H4 (cell line): Measurements from ENCODE around the gene SMNDC1. TPM values are rescaled to one million over a fixed set of nuclear protein-coding genes. Genes with fewer than 3 reads are reported as not detected.

Experiments used
- DNase-seq: peaks from one replicate; pipeline ENCODE4 v3.0.0-alpha.2; 2015; ENCODE audit warnings: low spot score
- total RNA-seq: library from RNA; depleted of rRNA; stranded (reverse); fragments of >200 nt; shearing (Covaris generic); gene quantifications from 2 replicates; pipeline ENCODE4 v1.2.3, GENCODE V29; 2014

SMNDC1 gene
- total RNA-seq, 1 experiment from 2014 or later = 7.8 TPM

DNA sequence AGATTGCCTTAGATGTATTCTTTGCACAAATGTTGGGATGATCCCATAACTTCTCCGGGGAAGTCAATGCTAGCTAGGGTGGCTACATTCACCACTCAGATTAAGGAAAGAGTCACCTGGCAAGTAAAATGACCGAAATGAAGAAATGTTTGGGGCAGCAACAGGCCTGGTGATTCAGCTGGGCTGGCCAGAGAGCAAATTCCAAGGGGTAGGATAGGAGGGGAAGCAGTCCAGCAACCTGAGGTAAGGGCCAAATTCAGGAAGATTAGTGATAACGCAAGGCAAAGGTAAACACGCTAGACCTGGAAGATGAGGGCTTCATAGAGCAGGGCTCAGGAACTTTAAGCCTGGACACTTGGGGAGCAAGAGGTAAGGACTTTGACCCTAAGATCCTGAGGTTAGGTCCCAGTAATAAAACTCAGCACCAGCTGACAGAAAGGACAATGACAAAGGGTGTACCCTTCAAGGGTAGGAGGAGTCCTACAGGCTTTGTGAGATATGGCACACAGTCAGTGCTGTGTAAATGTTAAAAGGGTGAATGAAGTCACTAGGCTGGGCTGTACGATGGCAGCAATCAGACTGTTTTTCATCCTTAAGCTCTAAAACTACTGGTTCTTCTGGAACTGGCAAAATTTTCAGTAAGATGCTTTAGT lies 22.7 kb upstream of the SMNDC1 start:
- DNase-seq = no peak

DNA sequence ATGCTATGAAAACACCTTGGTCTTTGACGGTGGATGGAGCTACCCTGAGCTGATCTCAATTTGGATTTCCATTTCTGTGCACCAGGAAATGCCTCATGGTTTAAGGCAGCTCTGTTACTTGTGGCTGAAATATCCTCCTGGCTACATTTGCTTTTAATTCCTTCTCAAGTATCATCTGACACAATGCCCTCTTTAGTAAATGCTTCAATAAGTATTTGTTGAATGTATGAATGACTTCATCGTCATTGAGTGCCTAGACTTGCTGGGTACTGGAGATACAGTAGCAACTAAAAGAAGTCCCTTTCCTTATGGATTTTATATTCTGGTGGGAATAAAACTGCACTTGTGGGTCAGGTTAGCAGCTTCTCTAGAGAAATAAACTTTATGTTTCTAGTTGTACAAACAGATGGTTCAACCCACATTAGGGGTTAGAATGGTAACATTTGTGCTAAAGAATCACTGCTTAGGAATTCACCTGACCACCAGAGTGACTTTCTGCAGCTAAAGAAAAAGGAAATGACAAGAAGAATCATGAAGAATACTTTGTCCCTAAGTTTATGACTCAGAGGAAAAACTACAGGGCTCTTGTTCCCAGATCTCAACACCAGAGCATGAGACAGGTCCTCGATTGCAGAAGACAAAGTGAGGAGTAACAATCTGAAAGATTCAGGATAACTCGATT lies 21.8 kb upstream of the SMNDC1 start:
- DNase-seq = peak; percentile 72

- DNase-seq = no peak
Measured at GRCh38 chr10:110324805-110325280, 20.1 kb upstream of the SMNDC1 start.

DNA sequence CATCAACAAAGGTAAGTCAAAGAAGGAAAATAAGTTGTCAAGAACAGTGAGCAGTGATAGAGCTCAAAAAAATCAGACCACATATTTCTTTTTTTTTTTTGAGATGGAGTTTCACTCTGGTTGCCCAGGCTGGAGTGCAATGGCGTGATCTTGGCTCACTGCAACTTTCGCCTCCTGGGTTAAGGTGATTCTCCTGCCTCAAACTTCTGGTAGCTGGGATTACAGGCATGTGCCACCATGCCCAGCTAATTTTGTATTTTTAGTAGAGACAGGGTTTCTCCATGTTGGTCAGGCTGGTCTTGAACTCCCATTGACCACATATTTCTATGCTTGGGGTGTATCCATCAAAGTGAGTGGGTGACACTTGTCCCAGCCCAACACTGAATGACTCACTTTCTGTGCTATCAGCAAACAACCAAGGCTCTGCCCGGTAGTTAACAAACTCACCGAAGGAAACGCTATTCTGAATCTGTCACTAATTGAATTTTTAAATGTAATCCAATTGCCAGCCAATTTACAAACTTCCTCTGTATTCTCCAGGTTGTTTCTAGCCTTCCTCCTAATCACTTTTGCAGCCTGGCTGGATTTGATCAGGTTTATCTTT lies 19.6 kb upstream of the SMNDC1 start:
- DNase-seq = no peak

DNA sequence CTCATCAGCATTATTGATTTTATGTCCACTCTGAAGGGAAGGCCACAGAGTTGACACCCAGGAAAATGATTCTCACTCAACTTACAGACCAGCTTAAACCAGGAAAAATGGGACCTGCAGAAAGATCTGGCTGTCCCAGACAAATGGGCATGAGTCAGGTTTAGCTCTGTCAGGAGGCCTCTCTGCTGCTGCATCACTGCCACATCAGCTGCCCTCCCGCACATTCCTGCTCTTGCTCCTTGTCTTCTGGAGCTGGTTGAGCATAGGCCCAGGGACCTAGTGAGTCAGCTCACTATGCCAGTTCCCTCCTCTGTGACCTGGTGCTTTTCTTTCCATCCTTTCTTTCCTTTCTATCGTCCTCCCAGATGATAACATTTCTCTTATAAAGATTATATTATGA lies 18.8 kb upstream of the SMNDC1 start:
- peak; percentile 50 for DNase-seq

- no peak for DNase-seq
Measured at GRCh38 chr10:110321869-110322620, 17.3 kb upstream of the SMNDC1 start.

DNA sequence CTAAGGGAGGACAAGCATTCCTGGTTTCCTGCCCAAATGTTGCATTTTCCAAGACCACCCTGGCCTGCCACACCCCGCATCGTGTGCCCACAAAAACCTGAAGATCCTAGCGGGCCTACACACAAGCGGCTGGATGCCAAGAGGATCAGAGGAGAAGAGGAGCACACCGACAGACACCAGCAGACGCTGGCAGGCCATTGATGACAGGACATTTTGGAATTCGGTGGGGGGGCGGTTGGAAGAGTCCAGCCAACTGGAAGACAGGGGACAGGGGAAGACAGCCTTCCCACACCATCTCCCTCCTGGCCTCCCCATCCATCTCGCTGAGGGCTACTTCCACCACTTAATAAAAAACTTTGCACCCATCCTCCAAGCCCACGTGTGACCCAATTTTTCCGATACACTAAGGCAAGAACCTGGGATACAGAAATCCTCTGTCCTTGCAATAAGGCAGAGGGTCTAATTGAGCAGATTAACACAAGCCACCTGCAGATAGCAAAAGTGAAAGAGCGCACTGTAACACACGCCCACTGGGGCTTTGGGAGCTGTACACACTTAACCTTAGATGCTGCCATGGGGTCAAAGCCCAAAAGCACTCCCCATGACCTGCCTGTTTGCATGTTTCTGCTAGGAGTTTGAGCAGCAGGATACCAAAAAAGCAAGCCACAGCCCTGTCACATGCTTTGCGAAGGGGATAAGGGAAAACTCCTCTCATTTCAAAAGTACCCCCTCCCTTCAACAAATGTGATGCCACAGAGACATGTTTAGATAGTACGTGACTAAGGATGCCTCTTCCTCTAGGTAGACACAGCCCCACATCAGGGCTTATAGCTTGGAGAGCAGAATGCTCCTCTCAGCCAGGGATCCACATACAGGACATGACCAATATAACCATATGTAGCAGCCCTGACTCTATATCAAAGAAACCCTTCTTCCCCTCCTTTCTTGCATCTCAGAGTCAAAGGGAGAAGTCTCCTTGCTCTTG lies 13.4 kb upstream of the SMNDC1 start:
- DNase-seq = no peak

DNA sequence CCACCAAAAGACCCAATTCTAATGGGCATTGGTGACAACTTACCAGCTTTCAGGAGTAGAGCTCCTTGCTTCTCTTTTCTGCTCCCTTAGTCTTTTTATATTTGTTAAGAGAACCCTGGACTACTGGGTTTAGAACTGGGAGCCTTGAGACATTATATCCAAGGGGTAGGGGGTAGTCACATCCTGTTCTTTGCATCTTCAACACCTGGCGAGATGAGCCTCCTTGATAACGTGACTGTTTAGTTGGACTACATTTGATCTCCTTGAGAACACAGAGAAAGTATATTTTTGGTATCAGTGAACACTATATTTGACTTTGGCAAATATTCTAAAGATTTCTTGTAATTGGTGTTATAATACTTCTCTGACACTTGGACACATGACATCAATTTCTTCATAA lies 9.0 kb upstream of the SMNDC1 start:
- no peak for DNase-seq

- DNase-seq = no peak
Measured at GRCh38 chr10:110312206-110312605, 7.5 kb upstream of the SMNDC1 start.

DNA sequence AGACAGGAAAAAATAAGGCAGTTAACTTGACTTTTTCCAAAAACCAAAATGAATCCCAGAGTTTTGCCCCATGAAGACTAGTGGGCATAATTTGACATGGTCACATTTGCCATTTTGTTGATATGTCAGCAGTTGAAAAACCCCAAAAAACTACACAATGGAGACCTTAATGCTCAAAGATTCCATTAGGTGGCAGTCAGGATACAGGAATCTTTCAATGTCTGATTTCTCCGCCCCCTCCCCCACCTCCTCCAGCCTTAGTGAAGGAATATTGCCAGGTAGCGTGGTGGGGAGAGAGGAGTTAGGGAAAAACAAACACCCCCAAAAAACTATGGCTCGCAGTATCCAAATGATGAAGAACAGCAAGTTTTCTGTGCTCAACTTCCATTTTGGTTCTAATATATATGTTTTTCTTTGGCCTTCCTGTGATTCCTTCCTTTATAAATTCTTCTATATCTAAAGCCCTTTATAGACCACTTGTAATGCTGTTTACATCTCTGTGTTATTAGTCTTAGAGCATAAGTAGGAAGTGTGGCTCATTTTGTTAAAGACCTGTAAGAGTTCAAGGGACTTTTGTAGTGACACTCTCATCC lies 6.7 kb upstream of the SMNDC1 start:
- peak; percentile 60 for DNase-seq

DNA sequence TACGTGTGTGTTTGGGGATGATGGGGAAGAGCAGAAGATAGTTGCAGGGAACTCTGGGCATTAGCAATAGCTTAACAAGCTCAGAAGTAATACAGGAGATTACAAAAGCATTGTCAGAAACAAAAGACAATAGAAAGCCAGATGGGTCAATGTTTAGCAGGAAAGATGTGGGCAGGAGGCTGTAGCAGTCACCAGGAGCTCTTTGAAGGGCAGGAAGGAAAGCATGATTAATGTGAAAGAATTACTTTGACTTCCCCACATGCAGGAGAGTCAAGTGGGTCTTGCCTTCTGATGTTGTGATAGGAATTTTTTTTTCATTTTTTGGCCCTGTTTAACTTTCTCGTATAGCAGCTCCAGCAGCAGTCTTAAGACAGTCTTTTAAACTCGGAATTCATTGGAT lies 6.0 kb upstream of the SMNDC1 start:
- no peak for DNase-seq

DNA sequence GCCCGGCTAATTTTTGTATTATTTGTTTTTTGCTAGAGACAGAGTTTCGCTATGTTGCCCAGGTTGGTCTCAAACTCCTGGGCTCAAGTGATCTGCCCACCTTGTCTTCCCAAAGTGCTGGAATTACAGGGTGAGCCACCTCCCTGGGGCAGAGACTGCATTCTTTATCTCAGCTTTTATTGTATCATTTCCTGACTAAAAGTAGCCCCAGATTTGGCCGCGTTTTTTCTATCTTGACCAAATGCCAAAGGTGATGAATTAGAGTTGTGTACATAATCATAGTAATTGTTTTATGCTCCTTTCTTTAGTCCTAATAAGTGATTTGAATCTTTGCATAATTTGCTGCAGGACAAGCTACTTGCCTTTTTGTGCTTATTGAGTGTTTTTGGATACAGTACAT lies 3.1 kb upstream of the SMNDC1 start:
- no peak for DNase-seq

DNA sequence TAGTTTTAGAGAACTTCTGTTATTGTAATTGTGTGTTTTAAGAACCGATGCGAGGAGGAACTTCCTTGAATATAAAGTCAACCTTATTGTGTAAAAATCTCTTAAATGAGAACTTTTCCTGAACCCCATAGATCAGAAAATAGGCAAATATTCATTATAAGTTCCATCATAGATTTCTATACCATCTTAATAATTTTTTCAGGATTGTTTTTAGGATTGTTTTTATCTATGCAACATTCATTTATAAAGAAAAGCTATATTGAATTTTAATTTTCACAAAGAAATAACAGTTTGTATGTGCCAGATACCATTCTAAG lies 1.7 kb upstream of the SMNDC1 start:
- no peak for DNase-seq

GRCh38 chr10:110305767-110306451 lies 1.2 kb upstream of the SMNDC1 start:
- peak; percentile 90 for DNase-seq

GRCh38 chr10:110304394-110304779 lies 333 bp downstream of the SMNDC1 start:
- no peak for DNase-seq

DNA sequence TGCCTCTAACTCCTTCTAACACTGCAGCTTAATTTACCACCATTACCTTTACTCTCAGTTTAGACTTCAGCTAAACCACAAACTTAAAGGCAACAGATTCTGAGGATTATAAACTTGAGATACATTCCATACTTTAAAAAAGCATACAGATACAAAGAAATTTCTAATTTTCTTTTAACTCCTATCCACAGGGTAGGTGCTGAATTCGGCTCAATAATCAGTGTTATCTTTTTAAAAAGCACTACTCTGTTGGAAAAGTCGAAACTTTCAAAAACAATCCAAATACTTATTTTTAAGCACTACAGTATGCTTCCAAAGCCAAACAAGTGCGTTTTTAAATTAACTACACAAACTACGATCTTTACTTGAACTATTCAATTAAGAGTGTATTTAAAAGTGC lies 1.0 kb downstream of the SMNDC1 start:
- no peak for DNase-seq

DNA sequence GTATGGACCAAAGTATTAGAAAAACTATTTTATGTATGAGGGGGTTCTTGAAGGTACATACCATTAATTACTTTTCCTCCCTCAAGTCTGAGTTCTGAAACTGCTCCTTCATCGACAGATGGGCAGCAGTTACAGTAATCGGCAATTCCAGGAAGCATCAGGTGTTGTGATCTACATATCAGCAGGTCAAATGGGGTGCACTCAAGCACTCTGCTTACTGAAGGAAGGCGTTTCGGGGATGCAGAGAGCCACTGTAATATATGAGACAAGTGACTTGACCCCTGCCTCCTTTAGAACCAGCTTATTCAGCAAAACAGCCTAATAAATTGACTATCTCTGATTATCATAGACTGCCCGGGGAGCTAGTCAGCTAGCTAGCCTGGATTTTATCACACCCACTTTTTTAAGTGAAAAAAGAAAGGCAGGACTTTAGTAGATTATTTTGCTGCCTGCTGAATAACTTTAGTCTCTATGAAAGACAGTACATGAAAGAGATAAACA lies 4.2 kb downstream of the SMNDC1 start:
- no peak for DNase-seq

DNA sequence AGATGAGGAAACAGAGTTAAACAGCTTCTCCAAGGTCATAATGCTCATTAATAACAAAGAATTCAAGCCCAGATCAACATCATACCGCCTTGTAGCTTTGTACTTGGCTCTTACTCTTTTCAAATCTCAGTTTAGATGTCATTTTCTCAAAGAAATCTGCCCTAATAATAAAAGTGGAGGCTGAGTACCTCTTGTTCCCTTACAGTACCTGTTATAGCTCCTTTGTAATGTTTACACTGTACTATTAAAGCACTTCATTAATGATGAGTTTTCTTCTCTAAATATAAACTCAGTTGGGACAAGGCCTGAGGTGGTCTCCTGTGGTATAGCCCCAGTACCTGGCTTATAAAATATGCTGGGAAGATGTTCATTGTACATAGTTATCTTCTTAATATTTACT lies 7.8 kb downstream of the SMNDC1 start:
- no peak for DNase-seq

DNA sequence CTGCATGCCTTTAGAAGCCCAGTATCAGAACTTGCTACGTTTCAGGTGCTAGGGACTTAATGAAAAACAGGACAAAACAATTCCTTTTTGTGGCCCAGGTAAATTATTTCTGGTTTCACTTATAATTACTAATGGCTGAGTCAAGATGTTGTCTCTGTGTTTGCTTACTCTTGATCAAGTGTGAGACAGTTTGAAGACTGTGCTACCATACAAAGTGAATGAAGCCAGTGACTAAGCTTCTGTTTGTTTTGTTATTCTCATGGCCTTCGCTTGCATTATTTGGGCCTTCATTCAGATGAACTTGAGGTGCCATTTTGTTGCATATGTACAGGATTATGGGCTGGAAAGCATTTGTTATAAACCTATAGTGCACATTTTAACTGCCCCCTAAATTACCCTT lies 17.9 kb downstream of the SMNDC1 start:
- no peak for DNase-seq

DNA sequence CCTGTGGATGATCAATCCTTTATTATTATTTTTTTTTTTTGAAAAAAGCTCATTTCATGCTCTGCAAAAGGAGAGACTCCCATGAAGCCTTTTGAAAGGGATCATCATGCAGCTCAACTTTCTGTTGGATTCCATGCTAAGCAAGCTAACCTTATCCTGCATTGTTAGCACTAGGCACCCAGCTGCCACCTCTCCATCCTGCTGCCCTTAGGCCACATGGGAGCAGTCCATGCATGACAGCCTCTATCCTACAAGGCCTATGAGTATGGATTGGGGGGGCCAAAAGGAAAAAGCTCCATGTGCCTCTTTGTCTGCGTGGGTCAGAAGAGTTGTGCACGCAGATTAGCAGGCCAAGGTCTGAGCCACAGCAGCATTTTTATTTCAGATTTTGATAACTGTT lies 19.2 kb downstream of the SMNDC1 start:
- no peak for DNase-seq
